GM12878 (cell line): ENCODE data around the gene CTNNA3. TPM values are rescaled to one million over a fixed set of nuclear protein-coding genes. Genes with fewer than 3 reads are reported as not detected.

Experiments
- ATAC-seq: fragments of 200-7000 bp; cut with Tn5 transposase; 3 replicates; pipeline ENCODE4 v1.9.1; 2020; ENCODE audit warnings: mild to moderate bottlenecking, moderate library complexity
- BruUV-seq: library from RNA; stranded (reverse); fragments of 400-500 nt; replicated peaks from 2 replicates; lab custom pipeline; 2021; lab: Mats Ljungman, UMichigan
- CTCF ChIA-PET: fragments of 300-600 bp; sonication (Branson Sonifier 250); formaldehyde crosslinking; extraction: SDS; loops from one replicate; lab custom pipeline; 2021; ENCODE audit warnings: inconsistent platforms; lab: Yijun Ruan, JAX
- POLR2A ChIA-PET: fragments of 350-600 bp; formaldehyde crosslinking; extraction: SDS; loops from one replicate; lab custom pipeline; 2021; ENCODE audit warnings: inconsistent platforms; lab: Charles Lee
- RAD21 ChIA-PET: fragments of 300-600 bp; sonication (Branson Sonifier 250); formaldehyde crosslinking; loops from one replicate; lab custom pipeline; 2023; ENCODE audit warnings: antibody characterized with exemption; ENCODE audit not compliant: unreplicated experiment; lab: Charles Lee
- SMC1A ChIA-PET: fragments of 300-600 bp; sonication (Branson Sonifier 250); formaldehyde crosslinking; loops from one replicate; lab custom pipeline; 2023; ENCODE audit not compliant: unreplicated experiment, uncharacterized antibody; lab: Charles Lee
- DNase-seq: peaks from one replicate; pipeline ENCODE4 v3.0.0-alpha.2; 2011; ENCODE audit warnings: low read depth, low spot score
- FAIRE-seq: peaks from 3 replicates; lab custom pipeline; 2011; peaks lifted over from hg19 to GRCh38; lab: Jason Lieb, UNC
- H2AFZ ChIP-seq: 2 replicates; pipeline ENCODE4 v1.6.0; 2011; ENCODE audit warnings: low read depth, low read length, control low read depth; ENCODE audit not compliant: control insufficient read depth
- H3K27ac ChIP-seq: 2 replicates; pipeline ENCODE4 v1.5.1; 2011; ENCODE audit warnings: control low read depth; ENCODE audit not compliant: control insufficient read depth, insufficient read depth
- H3K27me3 ChIP-seq, 2 experiments: replicated peaks in 1 of 2; 2 replicates each; pipeline versions ENCODE4 v1.6.0 to v1.6.1; 2011; ENCODE audit warnings: low read length in 1 of 2; ENCODE audit not compliant: control insufficient read depth in 2 of 2, insufficient read depth in 2 of 2
- H3K36me3 ChIP-seq, 2 experiments: 2 replicates each; pipeline ENCODE4 v1.5.1; 2011; ENCODE audit warnings: low read length in 1 of 2; ENCODE audit not compliant: control insufficient read depth in 2 of 2, insufficient read depth in 2 of 2
- H3K4me1 ChIP-seq: 2 replicates; pipeline ENCODE4 v1.6.1; 2011; ENCODE audit warnings: mild to moderate bottlenecking, low read length, moderate library complexity, mixed read lengths; ENCODE audit not compliant: control insufficient read depth, insufficient read depth
- H3K4me2 ChIP-seq: 2 replicates; pipeline ENCODE4 v1.6.0; 2011; ENCODE audit warnings: control low read depth; ENCODE audit not compliant: control insufficient read depth, insufficient read depth
- H3K4me3 ChIP-seq: fragments of 200-600 bp; sonication (generic); 2 replicates; pipeline ENCODE4 v1.5.1; 2016
- H3K79me2 ChIP-seq: 2 replicates; pipeline ENCODE4 v1.6.0; 2011; ENCODE audit warnings: low read length; ENCODE audit not compliant: control insufficient read depth, insufficient read depth
- H3K9ac ChIP-seq: 2 replicates; pipeline ENCODE4 v1.8.0; 2011; ENCODE audit warnings: low read length, control low read depth, mixed read lengths; ENCODE audit not compliant: control insufficient read depth, insufficient read depth
- H3K9me3 ChIP-seq: replicated peaks from 3 replicates; pipeline ENCODE4 v1.5.1; 2011; ENCODE audit warnings: mild to moderate bottlenecking, low read length; ENCODE audit not compliant: control insufficient read depth, insufficient read depth
- H4K20me1 ChIP-seq: 2 replicates; pipeline ENCODE4 v1.6.0; 2011; ENCODE audit not compliant: control insufficient read depth, insufficient read depth
- FOXK2 ChIP-seq: fragments of 450-650 bp; IDR thresholded peaks from 2 replicates; pipeline ENCODE4 v1.6.1; 2017; ENCODE audit warnings: mild to moderate bottlenecking, moderate library complexity
- FOXM1 ChIP-seq: IDR thresholded peaks from 2 replicates; pipeline ENCODE4 v1.6.1; 2012; ENCODE audit warnings: low read depth, mild to moderate bottlenecking, inconsistent platforms, low read length, moderate library complexity
- POLR2AphosphoS5 ChIP-seq: IDR thresholded peaks from 2 replicates; pipeline ENCODE4 v1.6.1; 2011; ENCODE audit warnings: mild to moderate bottlenecking, low read length, inconsistent platforms
- RFX5 ChIP-seq: IDR thresholded peaks from 2 replicates; pipeline ENCODE4 v1.6.1; 2011; ENCODE audit warnings: low read depth, low read length, improper control_type of control experiment
- ZBTB11 ChIP-seq: fragments of 450-650 bp; formaldehyde crosslinking; IDR thresholded peaks from 2 replicates; pipeline ENCODE4 v1.5.0; 2022; ENCODE audit warnings: mild to moderate bottlenecking, missing genetic modification characterization
- ZNF592 ChIP-seq: fragments of 450-650 bp; IDR thresholded peaks from 2 replicates; pipeline ENCODE4 v1.6.1; 2017; ENCODE audit warnings: mild to moderate bottlenecking, moderate library complexity
- WGBS: methylation state at CpG from one replicate; pipeline ENCODE4 v1.1.6; 2016; ENCODE audit warnings: low lambda C conversion rate; ENCODE audit not compliant: insufficient replicate concordance, insufficient coverage; ENCODE audit errors: missing lambda C conversion rate; 5-methylcytosine and 5-hydroxymethylcytosine counted together
- in situ Hi-C: fragments of 300-500 bp; cut with MboI; formaldehyde crosslinking; loops from 9 replicates; pipeline ENCODE4 v1.14.3; 2018; ENCODE audit warnings: mixed read lengths
- intact Hi-C: fragments of 100-400 bp; cut with micrococcal nuclease; formaldehyde crosslinking; loops from one replicate; pipeline ENCODE4 v1.14.2; 2022; ENCODE audit not compliant: unreplicated experiment
- polyA plus RNA-seq, 11 experiments: library from polyadenylated mRNA; depleted of rRNA in 4 of 11; unstranded in 6 of 11; stranded (reverse) in 5 of 11; fragments of >200 nt; fragmentation: Nextera tagmentation in 4 of 11; fragmentation: Illumina TruSeq in 1 of 11; extraction: Ambion mirVana in 4 of 11; extraction: Trizol in 1 of 11; gene quantifications; 1 replicate in 1 of 11; 2 replicates in 10 of 11; pipeline versions ENCODE4 v1.2.1 to v1.2.3, GENCODE V29; 2011 to 2016; ENCODE audit warnings: inconsistent platforms in 2 of 11, missing spikeins in 2 of 11, low read depth in 1 of 11
- total RNA-seq, 4 experiments: library from RNA; depleted of rRNA in 3 of 4; stranded (reverse); fragments of >200 nt in 3 of 4; fragmentation: Illumina TruSeq in 1 of 4; extraction: Trizol in 1 of 4; gene quantifications; 2 replicates each; pipeline versions ENCODE4 v1.2.1 to v1.2.3, GENCODE V29; 2013 to 2021

Gene CTNNA3
- total and polyA plus RNA-seq, 10 of the 15 experiments (the other 5 are each of a cell fraction or from before 2014, with no cell fraction given): under 0.01 to 4.5 (median 0.22) TPM; not detected in 2

- Histone ChIP-seq H3K79me2 (no peaks in the 10 kb centered on the region), H3K36me3 (no peaks in the 10 kb centered on the region), H3K4me3 (no peak overlapping the region), H3K9me3 (no peaks in the 10 kb centered on the region), H3K4me1 (no peaks in the 10 kb centered on the region), H2AFZ (no peak overlapping the region), H3K27me3 (no peaks in the 10 kb centered on the region), H3K4me2 (no peak overlapping the region), H4K20me1 (no peaks in the 10 kb centered on the region), H3K9ac (no peak overlapping the region), H3K27ac (no peak overlapping the region)
- ChIA-PET RAD21 (no interaction called here), CTCF (no interaction called here), SMC1A (interaction anchor here (0.7 kb wide), 1 partner anchor 560 kb away, joined by 3 read pairs; the partner anchor contains the start of gene LRRTM3), POLR2A (no interaction called here)
- no peak for DNase-seq
- in situ Hi-C loops: no loop called here
- intact Hi-C loops: no loop called here
- 24% methylated on average over 2 of the region's 2 CpGs for WGBS
- TF ChIP-seq FOXK2 (no peak), FOXM1 (no peak), RFX5 (no peak), ZBTB11 (CRISPR knock-in tag) (no peak), ZNF592 (no peak), POLR2AphosphoS5 (no peak)
- no peak for FAIRE-seq
- BruUV-seq: no TSS peak
- no peak for ATAC-seq
These were observed 1330.3 kb downstream of the CTNNA3 start for GRCh38 chr10:66365686-66366085.
